Measurements from ENCODE around the gene HOXC6.
A peak's percentile ranks its signal among the peaks of the same experiment; 100 is the strongest.

HOXC6 gene

GRCh38 chr12:54056110-54056509 lies 27.9 kb downstream of the HOXC6 start:
- H3K36me3 ChIP-seq (ENCODE audit: control insufficient read depth, insufficient read depth, low read length): no peaks in the 10 kb centered on the region
- H3K4me1 ChIP-seq (ENCODE audit: control insufficient read depth, insufficient read depth, low read length): peaks cover 54% of the 10 kb centered on the region
- H3K27ac ChIP-seq (ENCODE audit: low read depth, low read length): no peak overlapping the region
- no peak overlapping the region for H3K9ac ChIP-seq (ENCODE audit: low read length)
- H3K9me3 ChIP-seq (ENCODE audit: control insufficient read depth, insufficient read depth, low read depth, low read length): no peaks in the 10 kb centered on the region
- H3K27me3 ChIP-seq (ENCODE audit: control insufficient read depth, insufficient read depth, low read length): peaks cover 99% of the 10 kb centered on the region
- no peak overlapping the region for H3K4me3 ChIP-seq (ENCODE audit: low read depth, low read length)

DNA sequence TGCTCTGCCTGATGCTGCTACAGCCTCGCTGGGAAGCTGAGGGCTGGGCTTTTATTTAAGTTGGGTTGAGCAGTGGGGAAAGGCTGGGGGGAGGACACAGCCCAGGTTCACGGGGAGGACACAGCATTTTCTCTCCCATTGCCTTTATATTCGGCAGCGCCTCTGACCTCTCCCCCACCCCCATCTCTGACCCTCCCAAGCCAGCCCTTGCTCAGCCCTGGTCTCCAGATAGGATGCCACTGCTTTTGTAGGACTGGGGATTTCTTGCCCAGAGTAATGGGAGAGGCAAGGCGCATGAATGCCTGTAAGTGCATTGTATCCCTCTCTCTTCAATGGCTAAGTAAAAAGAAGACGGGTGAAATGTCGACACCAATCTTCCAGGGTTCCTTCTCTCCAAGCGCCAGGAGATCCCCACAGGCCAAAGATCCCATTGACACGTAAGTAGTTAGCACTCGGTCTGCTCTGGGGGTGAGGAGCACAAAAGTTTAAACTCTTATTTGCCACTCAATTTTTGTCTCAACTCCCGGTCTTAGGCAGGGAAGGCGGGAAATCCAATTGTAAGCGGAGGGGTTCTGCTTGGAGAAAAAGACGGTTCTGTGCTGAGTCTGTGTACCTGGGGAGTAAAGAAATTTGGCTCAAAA lies 30.0 kb downstream of the HOXC6 start:
- H3K36me3 ChIP-seq (ENCODE audit: control insufficient read depth, insufficient read depth, low read length): no peaks in the 10 kb centered on the region
- peaks cover 99% of the 10 kb centered on the region for H3K27me3 ChIP-seq (ENCODE audit: control insufficient read depth, insufficient read depth, low read length)
- no peaks in the 10 kb centered on the region for H3K9me3 ChIP-seq (ENCODE audit: control insufficient read depth, insufficient read depth, low read depth, low read length)
- H3K4me1 ChIP-seq (ENCODE audit: control insufficient read depth, insufficient read depth, low read length): peaks cover 41% of the 10 kb centered on the region
- no peak overlapping the region for H3K27ac ChIP-seq (ENCODE audit: low read depth, low read length)
- no peak overlapping the region for H3K9ac ChIP-seq (ENCODE audit: low read length)
- H3K4me3 ChIP-seq (ENCODE audit: low read depth, low read length): no peak overlapping the region

GRCh38 chr12:54059668-54060067 lies 31.4 kb downstream of the HOXC6 start:
- no peak overlapping the region for H3K9ac ChIP-seq (ENCODE audit: low read length)
- no peaks in the 10 kb centered on the region for H3K36me3 ChIP-seq (ENCODE audit: control insufficient read depth, insufficient read depth, low read length)
- H3K4me3 ChIP-seq (ENCODE audit: low read depth, low read length): no peak overlapping the region
- no peaks in the 10 kb centered on the region for H3K9me3 ChIP-seq (ENCODE audit: control insufficient read depth, insufficient read depth, low read depth, low read length)
- H3K4me1 ChIP-seq (ENCODE audit: control insufficient read depth, insufficient read depth, low read length): peaks cover 34% of the 10 kb centered on the region
- H3K27me3 ChIP-seq (ENCODE audit: control insufficient read depth, insufficient read depth, low read length): peaks cover 98% of the 10 kb centered on the region
- H3K27ac ChIP-seq (ENCODE audit: low read depth, low read length): no peak overlapping the region

DNA sequence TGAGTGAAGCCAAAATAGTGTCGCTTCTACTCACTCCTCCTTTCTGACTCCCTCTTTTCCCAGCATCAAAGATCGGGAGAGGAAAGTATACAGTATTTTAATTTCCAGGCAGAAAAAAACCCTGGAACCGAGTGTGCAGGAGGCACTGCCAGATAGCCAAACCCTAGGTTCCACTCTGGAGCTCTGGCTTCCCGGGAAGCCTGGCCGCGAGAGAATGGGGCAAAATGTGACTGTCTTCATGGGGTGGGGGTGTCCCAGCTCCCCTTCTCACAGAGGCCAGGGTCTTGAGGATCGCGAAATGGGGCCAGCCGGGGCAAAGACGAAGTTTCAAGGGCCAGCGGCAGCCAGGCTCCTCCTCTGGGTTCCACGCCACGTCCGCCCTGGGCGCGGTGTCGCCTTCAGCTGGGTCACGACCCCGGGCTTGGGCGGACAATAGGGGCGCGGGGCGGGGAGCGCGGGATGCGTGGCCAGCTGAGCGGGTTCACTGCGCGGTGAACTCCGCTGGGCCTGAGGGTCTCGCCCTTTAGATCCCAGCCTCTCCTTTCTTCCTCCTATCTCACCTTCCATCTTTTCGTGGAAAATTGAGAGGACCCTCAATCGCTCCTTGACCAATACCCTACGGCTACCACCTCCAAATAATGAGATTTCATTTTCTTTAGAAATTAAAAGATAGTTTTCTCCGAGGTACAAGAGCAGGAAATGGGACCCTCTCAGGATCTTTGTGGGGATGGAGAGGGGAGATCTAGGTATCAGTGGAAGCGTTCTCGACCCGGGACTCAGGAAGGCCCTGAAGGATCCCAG lies 32.1 kb downstream of the HOXC6 start:
- H3K27me3 ChIP-seq (ENCODE audit: control insufficient read depth, insufficient read depth, low read length): peaks cover 99% of the 10 kb centered on the region
- 0 out of 2 replicates have a peak overlapping the region, but pooled peaks have one; percentile 12 for H3K4me3 ChIP-seq (ENCODE audit: low read depth, low read length)
- no peaks in the 10 kb centered on the region for H3K36me3 ChIP-seq (ENCODE audit: control insufficient read depth, insufficient read depth, low read length)
- no peaks in the 10 kb centered on the region for H3K9me3 ChIP-seq (ENCODE audit: control insufficient read depth, insufficient read depth, low read depth, low read length)
- no peak overlapping the region for H3K27ac ChIP-seq (ENCODE audit: low read depth, low read length)
- peaks cover 34% of the 10 kb centered on the region for H3K4me1 ChIP-seq (ENCODE audit: control insufficient read depth, insufficient read depth, low read length)
- no peak overlapping the region for H3K9ac ChIP-seq (ENCODE audit: low read length)

GRCh38 chr12:54060975-54061778 lies 32.9 kb downstream of the HOXC6 start:
- H3K4me3 ChIP-seq (ENCODE audit: low read depth, low read length): no peak overlapping the region
- no peak overlapping the region for H3K9ac ChIP-seq (ENCODE audit: low read length)
- peaks cover 99% of the 10 kb centered on the region for H3K27me3 ChIP-seq (ENCODE audit: control insufficient read depth, insufficient read depth, low read length)
- H3K36me3 ChIP-seq (ENCODE audit: control insufficient read depth, insufficient read depth, low read length): no peaks in the 10 kb centered on the region
- H3K27ac ChIP-seq (ENCODE audit: low read depth, low read length): no peak overlapping the region
- H3K9me3 ChIP-seq (ENCODE audit: control insufficient read depth, insufficient read depth, low read depth, low read length): no peaks in the 10 kb centered on the region
- peaks cover 29% of the 10 kb centered on the region for H3K4me1 ChIP-seq (ENCODE audit: control insufficient read depth, insufficient read depth, low read length)

- Histone ChIP-seq H3K27me3 (ENCODE audit: control insufficient read depth, insufficient read depth, low read length) (peaks cover 87% of the 10 kb centered on the region), H3K27ac (ENCODE audit: low read depth, low read length) (no peak overlapping the region), H3K36me3 (ENCODE audit: control insufficient read depth, insufficient read depth, low read length) (no peaks in the 10 kb centered on the region)
These were observed 37.4 kb downstream of the HOXC6 start for GRCh38 chr12:54065677-54066076.

DNA sequence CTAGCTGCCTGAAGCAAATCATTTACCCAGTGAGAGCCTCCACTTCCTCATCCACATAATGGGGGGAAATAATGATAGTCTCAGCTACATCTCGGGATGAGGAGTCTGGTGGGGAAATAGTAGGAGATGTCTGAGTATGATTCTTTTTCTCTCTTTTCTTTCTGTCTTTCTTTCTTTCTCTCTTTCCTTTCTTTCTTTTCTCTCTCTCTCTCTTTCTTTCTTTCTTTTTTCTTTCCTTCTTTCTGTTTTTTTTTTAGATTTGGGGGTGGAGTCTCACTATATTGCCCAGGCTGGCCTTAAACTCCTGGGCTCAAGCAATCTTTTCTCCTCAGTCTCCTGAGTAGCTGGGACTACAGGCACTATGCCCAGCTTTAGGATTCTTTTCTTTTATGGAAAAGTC lies 38.2 kb downstream of the HOXC6 start:
- Histone ChIP-seq H3K9ac (ENCODE audit: low read length) (no peak overlapping the region), H3K4me1 (ENCODE audit: control insufficient read depth, insufficient read depth, low read length) (0 out of 2 replicates have a peak, but pooled peaks cover 3% of the 10 kb centered on the region), H3K27me3 (ENCODE audit: control insufficient read depth, insufficient read depth, low read length) (peaks cover 87% of the 10 kb centered on the region), H3K36me3 (ENCODE audit: control insufficient read depth, insufficient read depth, low read length) (no peaks in the 10 kb centered on the region), H3K27ac (ENCODE audit: low read depth, low read length) (no peak overlapping the region), H3K4me3 (ENCODE audit: low read depth, low read length) (no peak overlapping the region), H3K9me3 (ENCODE audit: control insufficient read depth, insufficient read depth, low read depth, low read length) (no peaks in the 10 kb centered on the region)

More at GRCh38 chr12:54065677-54066076, 37.4 kb downstream of the HOXC6 start:
- Histone ChIP-seq H3K9ac (ENCODE audit: low read length) (no peak overlapping the region), H3K4me1 (ENCODE audit: control insufficient read depth, insufficient read depth, low read length) (peaks cover 10% of the 10 kb centered on the region; the same call in 1 of the 2 replicates), H3K9me3 (ENCODE audit: control insufficient read depth, insufficient read depth, low read depth, low read length) (no peaks in the 10 kb centered on the region), H3K4me3 (ENCODE audit: low read depth, low read length) (no peak overlapping the region)

DNA sequence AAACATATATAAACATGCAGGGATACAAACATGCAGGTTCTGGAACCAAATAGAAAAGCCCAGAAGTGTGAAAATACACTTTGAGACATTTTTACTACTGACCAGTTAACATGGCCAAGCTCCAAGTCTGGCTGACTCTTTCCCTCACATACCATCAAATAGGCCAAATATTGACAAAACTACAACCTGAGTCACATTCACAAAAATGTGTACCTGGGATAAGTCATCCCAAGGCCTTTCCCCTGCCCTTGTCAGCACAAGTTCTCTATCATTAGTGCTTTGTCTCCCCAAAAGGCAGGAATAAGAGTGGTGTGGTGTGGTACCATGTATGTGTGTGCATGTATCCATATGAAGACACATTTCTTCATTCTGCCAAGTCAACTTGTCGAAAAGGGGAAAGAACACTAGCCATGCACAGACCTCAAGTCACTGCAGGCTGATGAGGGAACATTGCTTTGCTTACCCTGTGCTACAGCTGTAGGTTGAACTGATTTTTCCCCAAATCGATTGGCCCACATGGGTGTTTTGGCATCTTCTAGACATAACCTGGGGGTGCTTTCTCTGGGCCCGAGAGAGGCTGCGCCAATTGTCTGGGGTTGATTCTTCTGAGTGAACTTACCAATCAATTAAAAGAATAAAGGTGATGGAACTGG lies 40.3 kb downstream of the HOXC6 start:
- Histone ChIP-seq H3K4me3 (ENCODE audit: low read depth, low read length) (no peak overlapping the region), H3K4me1 (ENCODE audit: control insufficient read depth, insufficient read depth, low read length) (no peaks in the 10 kb centered on the region), H3K27me3 (ENCODE audit: control insufficient read depth, insufficient read depth, low read length) (peaks cover 85% of the 10 kb centered on the region), H3K36me3 (ENCODE audit: control insufficient read depth, insufficient read depth, low read length) (no peaks in the 10 kb centered on the region), H3K27ac (ENCODE audit: low read depth, low read length) (no peak overlapping the region), H3K9me3 (ENCODE audit: control insufficient read depth, insufficient read depth, low read depth, low read length) (no peaks in the 10 kb centered on the region), H3K9ac (ENCODE audit: low read length) (no peak overlapping the region)

GRCh38 chr12:54071942-54072341 lies 43.7 kb downstream of the HOXC6 start:
- no peak overlapping the region for H3K27ac ChIP-seq (ENCODE audit: low read depth, low read length)
- H3K36me3 ChIP-seq (ENCODE audit: control insufficient read depth, insufficient read depth, low read length): no peaks in the 10 kb centered on the region
- no peaks in the 10 kb centered on the region for H3K9me3 ChIP-seq (ENCODE audit: control insufficient read depth, insufficient read depth, low read depth, low read length)
- no peak overlapping the region for H3K4me3 ChIP-seq (ENCODE audit: low read depth, low read length)
- H3K27me3 ChIP-seq (ENCODE audit: control insufficient read depth, insufficient read depth, low read length): peaks cover 84% of the 10 kb centered on the region
- H3K9ac ChIP-seq (ENCODE audit: low read length): no peak overlapping the region
- H3K4me1 ChIP-seq (ENCODE audit: control insufficient read depth, insufficient read depth, low read length): peaks cover 21% of the 10 kb centered on the region

DNA sequence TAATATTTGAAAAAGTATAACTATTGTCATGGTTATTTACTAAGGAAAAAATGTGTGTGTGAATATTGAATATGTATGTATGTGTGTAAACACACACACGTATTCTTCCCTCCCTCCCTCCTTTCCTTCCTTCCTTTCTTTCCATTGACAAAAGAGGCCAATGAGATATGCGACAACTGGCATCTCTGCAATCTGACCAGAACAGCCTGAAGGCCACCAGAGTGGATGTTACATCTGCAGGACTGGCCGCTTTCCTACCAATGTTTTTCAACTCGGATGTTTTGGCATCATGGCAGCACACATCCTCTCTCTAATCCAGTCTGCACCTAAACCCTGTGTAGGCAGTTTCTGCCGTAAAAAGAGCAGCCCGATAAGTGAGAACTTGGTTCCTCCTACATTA lies 46.1 kb downstream of the HOXC6 start:
- Histone ChIP-seq H3K9me3 (ENCODE audit: control insufficient read depth, insufficient read depth, low read depth, low read length) (no peaks in the 10 kb centered on the region), H3K27ac (ENCODE audit: low read depth, low read length) (no peak overlapping the region), H3K27me3 (ENCODE audit: control insufficient read depth, insufficient read depth, low read length) (peaks cover 91% of the 10 kb centered on the region), H3K36me3 (ENCODE audit: control insufficient read depth, insufficient read depth, low read length) (no peaks in the 10 kb centered on the region), H3K4me1 (ENCODE audit: control insufficient read depth, insufficient read depth, low read length) (peaks cover 25% of the 10 kb centered on the region), H3K9ac (ENCODE audit: low read length) (no peak overlapping the region), H3K4me3 (ENCODE audit: low read depth, low read length) (no peak overlapping the region)

Measured in HUES6 (cell line).